CD8-positive, alpha-beta memory T cell (primary cell): ENCODE results near the gene CLEC2D. TPM values are rescaled to one million over a fixed set of nuclear protein-coding genes. Genes with fewer than 3 reads are reported as not detected.
"Not testable (repeated sequence)": the region's sequence is repeated elsewhere in the genome, so short reads cannot be mapped to it uniquely, and the experiment has no call there.

Experiments
- CTCF ChIA-PET: fragments of 350-600 bp; sonication (Branson Sonifier 250); formaldehyde crosslinking; loops from one replicate; lab custom pipeline; 2021; ENCODE audit warnings: antibody characterized with exemption; lab: Charles Lee
- POLR2A ChIA-PET: fragments of 350-600 bp; sonication (Branson Sonifier 250); formaldehyde crosslinking; loops from one replicate; lab custom pipeline; 2021; ENCODE audit warnings: antibody characterized with exemption; lab: Charles Lee
- DNase-seq, 5 donors: peaks; one replicate each; pipeline versions ENCODE4 v3.0.0 to v3.0.0-alpha.2; 2020 to 2022; ENCODE audit warnings: mixed read lengths in 1 of 5
- H3K27ac ChIP-seq: one replicate; pipeline ENCODE4 v1.7.0; 2013; ENCODE audit warnings: low read depth, mild to moderate bottlenecking, low read length, moderate library complexity
- H3K27me3 ChIP-seq: 2 replicates; pipeline ENCODE4 v1.7.0; 2013; ENCODE audit warnings: low read length, mild to moderate bottlenecking; ENCODE audit not compliant: insufficient read depth, poor library complexity, severe bottlenecking
- H3K36me3 ChIP-seq: 2 replicates; pipeline ENCODE4 v1.7.0; 2013; ENCODE audit warnings: mild to moderate bottlenecking, low read length, moderate library complexity; ENCODE audit not compliant: insufficient read depth
- H3K4me1 ChIP-seq: 2 replicates; pipeline ENCODE4 v1.7.0; 2013; ENCODE audit warnings: mild to moderate bottlenecking, low read length, moderate library complexity; ENCODE audit not compliant: insufficient read depth
- H3K4me3 ChIP-seq: 2 replicates; pipeline ENCODE4 v1.7.0; 2013; ENCODE audit warnings: mild to moderate bottlenecking, low read length
- H3K9me3 ChIP-seq: 2 replicates; pipeline ENCODE4 v1.7.0; 2013; ENCODE audit warnings: mild to moderate bottlenecking, low read length
- H3K27ac Mint-ChIP-seq, 8 donors: one replicate each; pipeline ENCODE4 v1.8.0; 2020 to 2021; ENCODE audit warnings: mixed read lengths in 8 of 8, mild to moderate bottlenecking in 6 of 8, inconsistent platforms in 3 of 8, moderate library complexity in 3 of 8
- H3K27me3 Mint-ChIP-seq, 2 donors: one replicate each; pipeline ENCODE4 v1.8.0; 2020 to 2021; ENCODE audit warnings: mixed read lengths in 2 of 2, mild to moderate bottlenecking in 1 of 2, moderate library complexity in 1 of 2
- H3K36me3 Mint-ChIP-seq, 3 donors: one replicate each; pipeline ENCODE4 v1.8.0; 2020 to 2021; ENCODE audit warnings: mixed read lengths in 3 of 3, inconsistent platforms in 1 of 3, mild to moderate bottlenecking in 1 of 3
- H3K4me1 Mint-ChIP-seq, 3 donors: one replicate each; pipeline ENCODE4 v1.8.0; 2020 to 2021; ENCODE audit warnings: mixed read lengths in 3 of 3, inconsistent platforms in 1 of 3, mild to moderate bottlenecking in 1 of 3
- H3K4me3 Mint-ChIP-seq, 7 donors: one replicate each; pipeline ENCODE4 v1.8.0; 2020 to 2021; ENCODE audit warnings: mixed read lengths in 7 of 7, mild to moderate bottlenecking in 6 of 7, moderate library complexity in 4 of 7, inconsistent platforms in 2 of 7
- H3K9me3 Mint-ChIP-seq, 5 donors: one replicate each; pipeline ENCODE4 v1.8.0; 2020 to 2022; ENCODE audit warnings: mixed read lengths in 5 of 5, mild to moderate bottlenecking in 3 of 5, moderate library complexity in 2 of 5, inconsistent platforms in 1 of 5
- polyA plus RNA-seq: library from polyadenylated mRNA; unstranded; fragments of 300-500 nt; fragmentation: Illumina TruSeq; gene quantifications from one replicate; pipeline ENCODE4 v1.2.3, GENCODE V29; 2021
- total RNA-seq, 2 experiments: library from RNA; stranded (reverse); gene quantifications; one replicate each; pipeline ENCODE4 v1.2.3, GENCODE V29; 2021

The CLEC2D gene
- total and polyA plus RNA-seq, 3 experiments from 2014 or later: 311 to 340 (median 320) TPM

- H3K27me3 Mint-ChIP-seq: no peaks in the 10 kb centered on the region
- H3K4me3 ChIP-seq: no peak overlapping the region
- peaks cover 87 to 99% (median 98%) of the 10 kb centered on the region in 3 donors for H3K4me1 Mint-ChIP-seq
- H3K27me3 ChIP-seq: no peaks in the 10 kb centered on the region
- peaks cover 85% of the 10 kb centered on the region for H3K36me3 ChIP-seq
- H3K27ac Mint-ChIP-seq: peak overlapping the region in 6 of 8 donors; percentile 61 to 88 (median 83)
- H3K9me3 ChIP-seq: no peaks in the 10 kb centered on the region
- peaks cover 0 to 2% (median 0%) of the 10 kb centered on the region in 5 donors for H3K9me3 Mint-ChIP-seq
- H3K36me3 Mint-ChIP-seq: peaks cover 60 to 93% (median 63%) of the 10 kb centered on the region in 3 donors
- ChIA-PET CTCF (interaction anchor here (1.4 kb wide), 1 partner anchor 154 kb away, joined by 3 read pairs; no protein-coding TSS in a partner anchor), POLR2A (no interaction called here)
- H3K4me3 Mint-ChIP-seq: peak overlapping the region in 4 of 7 donors; percentile 8 to 37 (median 18)
- H3K4me1 ChIP-seq: peaks cover 100% of the 10 kb centered on the region
- H3K27ac ChIP-seq: no peak overlapping the region
- DNase-seq: no peak
These were observed 9.5 kb upstream of the CLEC2D start for GRCh38 chr12:9660046-9660445.

DNA sequence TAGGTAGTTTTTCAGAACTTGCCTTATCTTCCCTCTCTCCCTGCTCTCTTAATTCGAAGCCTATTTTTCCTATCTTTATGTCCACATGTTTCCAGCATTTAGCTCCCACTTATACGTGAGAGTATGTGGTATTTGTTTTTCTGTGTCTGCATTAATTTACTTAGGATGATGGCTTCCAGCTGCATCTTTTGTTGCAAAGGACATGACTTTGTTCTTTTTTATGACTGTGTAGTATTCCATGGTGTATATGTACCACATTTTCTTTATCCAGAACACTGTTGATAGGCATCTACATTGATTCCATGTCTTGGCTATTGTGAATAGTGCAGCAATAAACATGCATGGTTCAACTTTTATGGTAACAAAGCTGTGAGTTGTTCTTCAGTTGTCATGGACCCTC, 7.8 kb upstream of the CLEC2D start:
- H3K36me3 ChIP-seq: peaks cover 68% of the 10 kb centered on the region
- peak overlapping the region in 5 of 7 donors; percentile 15 to 64 (median 55) for H3K4me3 Mint-ChIP-seq
- H3K4me1 ChIP-seq: peaks cover 88% of the 10 kb centered on the region
- H3K4me3 ChIP-seq: peak overlapping the region; percentile 16
- H3K27ac ChIP-seq: no peak overlapping the region
- H3K9me3 Mint-ChIP-seq: peaks cover 0 to 2% (median 0%) of the 10 kb centered on the region in 5 donors
- DNase-seq: no peak
- ChIA-PET CTCF (interaction anchor here (1.3 to 1.7 kb wide), 5 partner anchors 11 to 46 kb away, joined by 3 to 7 read pairs (median 5); no protein-coding TSS in a partner anchor), POLR2A (interaction anchor here (1.6 to 2.1 kb wide), 2 partner anchors 11 to 14 kb away, joined by 5 to 13 read pairs; no protein-coding TSS in a partner anchor)
- H3K27ac Mint-ChIP-seq: peak overlapping the region; percentile 39 to 94 (median 84)
- no peaks in the 10 kb centered on the region for H3K27me3 Mint-ChIP-seq
- peaks cover 77 to 97% (median 96%) of the 10 kb centered on the region in 3 donors for H3K4me1 Mint-ChIP-seq
- H3K27me3 ChIP-seq: no peaks in the 10 kb centered on the region
- H3K36me3 Mint-ChIP-seq: peaks cover 43 to 85% (median 48%) of the 10 kb centered on the region in 3 donors
- H3K9me3 ChIP-seq: no peaks in the 10 kb centered on the region

DNA sequence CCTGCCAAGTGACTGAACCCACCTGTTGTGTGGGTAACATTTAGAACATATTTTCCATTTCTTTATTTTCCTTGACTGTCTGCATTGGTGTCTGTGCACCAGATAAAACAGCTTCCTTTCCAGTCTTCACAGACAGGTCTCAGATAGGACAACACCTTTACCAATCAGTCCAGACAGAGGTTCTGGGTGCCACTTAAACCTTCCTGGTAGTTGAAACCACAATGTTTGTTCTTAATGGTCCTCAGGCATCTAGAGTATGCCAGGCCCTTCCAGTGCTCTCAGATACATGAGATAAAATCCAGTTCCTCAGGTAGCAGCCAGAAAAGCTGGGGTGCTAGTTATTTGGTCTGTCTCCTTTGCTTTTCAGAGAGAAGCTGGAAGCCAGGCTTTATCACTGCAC, 7.0 kb upstream of the CLEC2D start:
- no peaks in the 10 kb centered on the region for H3K27me3 ChIP-seq
- peaks cover 88% of the 10 kb centered on the region for H3K4me1 ChIP-seq
- CTCF ChIA-PET: interaction anchor here (1.4 to 1.7 kb wide), 2 partner anchors 12 to 28 kb away, joined by 5 to 6 read pairs; no protein-coding TSS in a partner anchor
- DNase-seq: no peak
- H3K9me3 ChIP-seq: no peaks in the 10 kb centered on the region
- no peak overlapping the region for H3K27ac ChIP-seq
- Mint-ChIP-seq H3K27me3 (no peaks in the 10 kb centered on the region), H3K27ac (peak overlapping the region; percentile 39 to 94 (median 85)), H3K9me3 (peaks cover 0 to 2% (median 0%) of the 10 kb centered on the region in 5 donors), H3K4me1 (peaks cover 73 to 96% (median 96%) of the 10 kb centered on the region in 3 donors), H3K36me3 (peaks cover 46 to 82% (median 47%) of the 10 kb centered on the region in 3 donors), H3K4me3 (peak overlapping the region; percentile 4 to 64 (median 55))
- peak overlapping the region; percentile 16 for H3K4me3 ChIP-seq
- POLR2A ChIA-PET: interaction anchor here (1.6 to 2.1 kb wide), 2 partner anchors 11 to 15 kb away, joined by 5 to 13 read pairs; no protein-coding TSS in a partner anchor
- H3K36me3 ChIP-seq: peaks cover 61% of the 10 kb centered on the region

GRCh38 chr12:9667403-9668160, 1.9 kb upstream of the CLEC2D start:
- DNase-seq: no peak
- Histone ChIP-seq H3K27ac (peak overlapping the region; percentile 34), H3K9me3 (no peaks in the 10 kb centered on the region), H3K4me3 (peak overlapping the region; percentile 66), H3K4me1 (peaks cover 65% of the 10 kb centered on the region), H3K36me3 (peaks cover 14% of the 10 kb centered on the region), H3K27me3 (no peaks in the 10 kb centered on the region)
- CTCF ChIA-PET: interaction anchor here (1.0 to 3.8 kb wide), 5 partner anchors 11 to 83 kb away, joined by 3 to 20 read pairs (median 6); no protein-coding TSS in a partner anchor
- Mint-ChIP-seq H3K27me3 (no peaks in the 10 kb centered on the region), H3K27ac (peak overlapping the region; percentile 80 to 97 (median 94)), H3K36me3 (peaks cover 19 to 65% (median 33%) of the 10 kb centered on the region in 3 donors), H3K9me3 (no peaks in the 10 kb centered on the region), H3K4me3 (peak overlapping the region; percentile 72 to 98 (median 92)), H3K4me1 (peaks cover 63 to 85% (median 70%) of the 10 kb centered on the region in 3 donors)
- POLR2A ChIA-PET: interaction anchor here (0.6 to 4.3 kb wide), 2 partner anchors 15 to 19 kb away, joined by 3 to 44 read pairs; no protein-coding TSS in a partner anchor

DNA sequence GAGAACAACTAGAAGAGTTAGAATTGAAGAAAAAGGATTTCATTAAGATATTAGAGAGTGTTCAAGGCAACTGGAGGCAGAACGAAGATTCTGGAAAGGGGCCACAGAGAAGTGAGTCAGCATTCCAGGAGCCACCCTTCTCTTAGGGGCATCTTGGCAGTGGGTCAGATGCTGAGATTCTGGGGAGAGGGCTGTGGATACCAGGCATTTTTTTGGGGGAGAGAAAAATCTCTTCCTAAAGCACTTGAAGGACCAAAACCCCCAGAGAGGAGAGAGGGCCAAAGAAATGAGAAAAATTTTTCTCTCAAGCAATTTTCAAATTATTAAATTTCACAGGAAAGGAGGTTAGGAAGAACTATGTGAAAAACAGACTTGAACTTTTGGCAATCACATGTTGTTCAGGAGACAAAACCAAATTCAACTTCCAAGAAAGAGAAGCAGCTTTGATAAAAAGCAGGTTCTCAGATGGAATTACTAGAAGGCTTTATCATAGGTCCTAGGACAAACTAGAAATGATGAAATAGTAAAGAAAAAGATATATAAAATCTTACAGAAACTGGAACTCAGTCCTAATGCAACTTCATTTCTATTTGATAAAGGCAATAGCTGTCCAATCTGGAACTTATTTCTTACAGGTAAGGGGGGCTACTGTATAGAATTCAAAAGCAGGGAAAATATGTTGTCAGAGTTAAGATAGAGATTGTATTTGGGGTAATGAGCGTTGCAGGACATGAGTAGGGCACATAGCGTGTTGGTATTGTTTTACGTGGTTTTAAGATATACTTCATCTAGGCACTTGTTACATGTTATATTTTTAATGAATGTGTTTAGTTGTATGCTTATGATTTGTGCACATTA, 1.1 kb upstream of the CLEC2D start:
- Histone ChIP-seq H3K4me1 (peaks cover 63% of the 10 kb centered on the region), H3K36me3 (peaks cover 15% of the 10 kb centered on the region), H3K27me3 (no peaks in the 10 kb centered on the region), H3K9me3 (no peaks in the 10 kb centered on the region), H3K27ac (peak overlapping the region; percentile 12), H3K4me3 (peak overlapping the region; percentile 66)
- Mint-ChIP-seq H3K9me3 (no peaks in the 10 kb centered on the region), H3K36me3 (peaks cover 21 to 66% (median 29%) of the 10 kb centered on the region in 3 donors), H3K27me3 (no peaks in the 10 kb centered on the region), H3K4me1 (peaks cover 62 to 85% (median 68%) of the 10 kb centered on the region in 3 donors), H3K27ac (peak overlapping the region; percentile 80 to 97 (median 94)), H3K4me3 (peak overlapping the region; percentile 72 to 98 (median 92))
- POLR2A ChIA-PET: interaction anchor here (3.2 to 4.3 kb wide), 2 partner anchors 18 to 20 kb away, joined by 15 to 44 read pairs; no protein-coding TSS in a partner anchor
- no peak for DNase-seq
- CTCF ChIA-PET: interaction anchor here (1.0 to 3.8 kb wide), 4 partner anchors 20 to 82 kb away, joined by 3 to 20 read pairs (median 11); no protein-coding TSS in a partner anchor

- Histone ChIP-seq H3K27ac (no peak overlapping the region), H3K27me3 (no peaks in the 10 kb centered on the region), H3K4me1 (peaks cover 63% of the 10 kb centered on the region), H3K4me3 (peak overlapping the region; percentile 66), H3K9me3 (no peaks in the 10 kb centered on the region), H3K36me3 (peaks cover 12% of the 10 kb centered on the region)
- peak overlapping the region; percentile 72 to 98 (median 92) for H3K4me3 Mint-ChIP-seq
- H3K27ac Mint-ChIP-seq: peak overlapping the region; percentile 85 to 97 (median 94)
- no peak for DNase-seq
- ChIA-PET CTCF (interaction anchor here (0.7 to 3.8 kb wide), 5 partner anchors 16 to 74 kb away, joined by 4 to 20 read pairs (median 4); no protein-coding TSS in a partner anchor), POLR2A (interaction anchor here (0.6 to 4.3 kb wide), 5 partner anchors 13 to 74 kb away, joined by 3 to 44 read pairs (median 4); no protein-coding TSS in a partner anchor)
- H3K36me3 Mint-ChIP-seq: peaks cover 18 to 69% (median 26%) of the 10 kb centered on the region in 3 donors
- no peaks in the 10 kb centered on the region for H3K9me3 Mint-ChIP-seq
- no peaks in the 10 kb centered on the region for H3K27me3 Mint-ChIP-seq
- peaks cover 60 to 84% (median 70%) of the 10 kb centered on the region in 3 donors for H3K4me1 Mint-ChIP-seq
These were observed 540 bp upstream of the CLEC2D start for GRCh38 chr12:9669019-9669326.

- POLR2A ChIA-PET: interaction anchor here (1.0 to 1.6 kb wide), 2 partner anchors 10 to 25 kb away, joined by 5 read pairs; no protein-coding TSS in a partner anchor
- Mint-ChIP-seq H3K36me3 (peaks cover 22 to 75% (median 31%) of the 10 kb centered on the region in 3 donors), H3K27ac (peak overlapping the region; percentile 64 to 97 (median 94)), H3K4me3 (peak overlapping the region; percentile 86 to 98 (median 92)), H3K4me1 (peaks cover 66 to 88% (median 71%) of the 10 kb centered on the region in 3 donors)
- Histone ChIP-seq H3K4me1 (peaks cover 62% of the 10 kb centered on the region), H3K27ac (peak overlapping the region; percentile 52), H3K4me3 (peak overlapping the region; percentile 66)
- H3K36me3 ChIP-seq, H3K27me3 ChIP-seq, H3K9me3 ChIP-seq, DNase-seq, H3K27me3 Mint-ChIP-seq, H3K9me3 Mint-ChIP-seq: not testable (repeated sequence)
- CTCF ChIA-PET: interaction anchor here (0.9 to 2.6 kb wide), 5 partner anchors 12 to 71 kb away, joined by 3 to 16 read pairs (median 3); no protein-coding TSS in a partner anchor
These were observed 2.8 kb downstream of the CLEC2D start for GRCh38 chr12:9672340-9672739.
